Small intestine (tissue), 7 donors: ENCODE data around the gene PTPRE. TPM values are rescaled to one million over a fixed set of nuclear protein-coding genes. Genes with fewer than 3 reads are reported as not detected.

Experiments used
- DNase-seq, 2 donors: peaks; one replicate each; pipeline versions ENCODE4 v3.0.0 to v3.0.0-alpha.2; 2013
- FAIRE-seq: peaks from 2 replicates; lab custom pipeline; 2012; peaks lifted over from hg19 to GRCh38; lab: Jason Lieb, UNC
- H3K27ac ChIP-seq, 3 donors: one replicate each; pipeline ENCODE4 v1.5.1; 2013; ENCODE audit warnings: low read length in 2 of 3, mild to moderate bottlenecking in 2 of 3, control low read depth in 1 of 3, inconsistent platforms in 1 of 3, low read depth in 1 of 3, moderate library complexity in 1 of 3
- H3K27me3 ChIP-seq, 3 donors: one replicate each; pipeline ENCODE4 v1.6.1; 2013; ENCODE audit warnings: low read length in 3 of 3, inconsistent platforms in 1 of 3; ENCODE audit not compliant: control insufficient read depth in 3 of 3, insufficient read depth in 3 of 3
- H3K36me3 ChIP-seq, 3 donors: one replicate each; pipeline ENCODE4 v1.6.1; 2013; ENCODE audit warnings: low read length in 3 of 3, inconsistent platforms in 1 of 3, low read depth in 1 of 3, mild to moderate bottlenecking in 1 of 3, moderate library complexity in 1 of 3; ENCODE audit not compliant: control insufficient read depth in 3 of 3, insufficient read depth in 2 of 3
- H3K4me1 ChIP-seq, 3 donors: one replicate each; pipeline ENCODE4 v1.6.1; 2013; ENCODE audit warnings: low read length in 2 of 3, inconsistent platforms in 1 of 3, low read depth in 1 of 3, mild to moderate bottlenecking in 1 of 3, moderate library complexity in 1 of 3; ENCODE audit not compliant: control insufficient read depth in 3 of 3, insufficient read depth in 2 of 3
- H3K4me3 ChIP-seq, 3 donors: one replicate each; pipeline ENCODE4 v1.5.1; 2013; ENCODE audit warnings: low read length in 3 of 3, control low read depth in 1 of 3, inconsistent platforms in 1 of 3, low read depth in 1 of 3, mild to moderate bottlenecking in 1 of 3, moderate library complexity in 1 of 3
- H3K9me3 ChIP-seq, 2 donors: one replicate each; pipeline ENCODE4 v1.6.1; 2013; ENCODE audit warnings: low read depth in 1 of 2, low read length in 1 of 2; ENCODE audit not compliant: control insufficient read depth in 2 of 2, insufficient read depth in 1 of 2
- WGBS, 3 donors: extraction: QIAGEN DNeasy Blood & Tissue Kit; methylation state at CpG; one replicate each; pipeline ENCODE4 v1.1.7; 2013; 5-methylcytosine and 5-hydroxymethylcytosine counted together
- polyA plus RNA-seq, 4 donors: library from polyadenylated mRNA; stranded (reverse) in 3 of 4; unstranded in 1 of 4; fragments of 200-250 nt in 3 of 4; fragments of 120-200 nt in 1 of 4; gene quantifications; one replicate each; pipeline versions ENCODE4 v1.2.1 to v1.2.3, GENCODE V29; 2013
- donor health status: healthy with polysubstance abuse.
- donor health status: control.
- donor health status: control.
- donor health status: Bipolar disorder and iron deficiency.
- donor health status: healthy.

Gene PTPRE
- polyA plus RNA-seq, 4 donors, result 2.7 to 21.0 (median 6.2) TPM

GRCh38 chr10:128016423-128017060 is 109.6 kb downstream of the PTPRE start:
- H3K4me1 ChIP-seq, result peaks cover 0 to 5% (median 0%) of the 10 kb centered on the region in 3 donors
- DNase-seq, result no peak
- peaks cover 0 to 14% (median 0%) of the 10 kb centered on the region in 3 donors for H3K36me3 ChIP-seq
- no peak overlapping the region for H3K4me3 ChIP-seq
- no peaks in the 10 kb centered on the region for H3K9me3 ChIP-seq
- no peaks in the 10 kb centered on the region for H3K27me3 ChIP-seq
- no peak overlapping the region for H3K27ac ChIP-seq
- WGBS, 3 donors, result 87 to 91% (median 88%) methylated on average over 12 of the region's 12 CpGs
- FAIRE-seq, result no peak

GRCh38 chr10:128017822-128018221 is 110.9 kb downstream of the PTPRE start:
- no peak overlapping the region for H3K27ac ChIP-seq
- H3K27me3 ChIP-seq, result no peaks in the 10 kb centered on the region
- H3K36me3 ChIP-seq, result peaks cover 0 to 20% (median 0%) of the 10 kb centered on the region in 3 donors
- peaks cover 0 to 12% (median 0%) of the 10 kb centered on the region in 3 donors for H3K4me1 ChIP-seq
- DNase-seq, result no peak
- no peak for FAIRE-seq
- no peak overlapping the region for H3K4me3 ChIP-seq
- WGBS, 3 donors, result 74 to 78% (median 76%) methylated on average over 14 of the region's 14 CpGs
- no peaks in the 10 kb centered on the region for H3K9me3 ChIP-seq

GRCh38 chr10:128018236-128018635 is 111.3 kb downstream of the PTPRE start:
- Histone ChIP-seq H3K36me3 (peaks cover 0 to 20% (median 0%) of the 10 kb centered on the region in 3 donors), H3K4me3 (no peak overlapping the region), H3K27ac (no peak overlapping the region), H3K27me3 (no peaks in the 10 kb centered on the region), H3K9me3 (no peaks in the 10 kb centered on the region), H3K4me1 (peaks cover 0 to 12% (median 0%) of the 10 kb centered on the region in 3 donors)
- DNase-seq (peak in 1 of 2 donors; percentile 38), FAIRE-seq (no peak)
- WGBS, 3 donors, result 46 to 88% (median 70%) methylated on average over 13 of the region's 13 CpGs

- Histone ChIP-seq H3K27ac (no peak overlapping the region), H3K36me3 (peaks cover 0 to 20% (median 0%) of the 10 kb centered on the region in 3 donors), H3K9me3 (no peaks in the 10 kb centered on the region), H3K27me3 (no peaks in the 10 kb centered on the region), H3K4me3 (no peak overlapping the region), H3K4me1 (peaks cover 0 to 12% (median 0%) of the 10 kb centered on the region in 3 donors)
- FAIRE-seq (no peak), DNase-seq (no peak)
- WGBS, 3 donors, result 70 to 72% (median 70%) methylated on average over 2 of the region's 2 CpGs
Measured at GRCh38 chr10:128018691-128019090, 111.8 kb downstream of the PTPRE start.

DNA sequence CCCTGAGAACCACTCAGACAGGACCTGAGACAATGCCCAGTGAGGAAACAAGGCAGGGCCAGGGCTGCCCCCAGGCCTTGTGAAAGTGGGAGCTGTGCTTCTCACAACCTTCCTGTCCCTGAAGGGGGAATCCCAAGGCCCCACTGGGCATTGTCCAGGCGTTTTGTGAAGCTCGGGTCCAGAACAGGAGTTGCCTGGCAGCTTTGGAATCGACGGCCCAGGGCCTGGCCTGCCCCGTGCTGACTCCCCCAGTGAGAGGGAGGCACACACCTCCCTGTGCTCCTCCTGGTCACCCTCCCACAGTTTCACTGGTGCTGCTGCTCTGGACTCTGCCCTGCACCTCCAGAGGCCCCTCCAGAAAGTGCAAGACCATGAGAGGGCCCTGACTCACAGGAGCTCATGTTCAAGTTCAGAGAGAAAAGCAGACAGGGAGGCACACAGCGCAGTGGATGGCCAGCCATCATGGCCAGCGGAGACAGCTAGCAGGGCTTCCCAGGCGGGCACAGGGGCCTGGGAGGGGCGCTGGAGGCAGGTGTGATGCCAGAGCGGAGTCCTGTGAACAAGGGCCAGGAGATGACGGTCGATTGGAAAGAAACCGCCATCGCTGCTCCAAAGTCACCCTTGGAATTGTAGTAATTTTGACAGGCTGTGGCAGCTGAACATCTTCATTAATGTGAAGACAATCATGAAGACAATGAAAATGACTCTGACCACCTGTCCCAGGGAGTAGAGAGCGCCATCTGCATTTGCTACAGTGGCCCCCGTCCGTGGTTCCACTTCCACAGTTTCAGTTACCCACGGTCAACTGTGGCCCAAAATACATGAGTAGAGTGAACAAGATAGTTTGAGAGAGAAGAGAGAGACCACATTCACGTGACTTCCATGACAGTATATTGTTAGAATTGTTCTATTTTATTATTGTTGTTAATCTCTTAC is 115.6 kb downstream of the PTPRE start:
- H3K36me3 ChIP-seq, result peaks cover 0 to 17% (median 0%) of the 10 kb centered on the region in 3 donors
- DNase-seq (peak in 1 of 2 donors; percentile 66), FAIRE-seq (no peak)
- 86 to 94% (median 90%) methylated on average over 19 of the region's 19 CpGs for WGBS, 3 donors
- H3K9me3 ChIP-seq, result no peaks in the 10 kb centered on the region
- H3K4me3 ChIP-seq, result no peak overlapping the region
- H3K4me1 ChIP-seq, result peaks cover 0 to 12% (median 0%) of the 10 kb centered on the region in 3 donors
- no peaks in the 10 kb centered on the region for H3K27me3 ChIP-seq
- peak overlapping the region in 1 of 3 donors; percentile 7 for H3K27ac ChIP-seq

GRCh38 chr10:128024426-128024825 is 117.5 kb downstream of the PTPRE start:
- WGBS, 3 donors, result 78 to 85% (median 83%) methylated on average over 8 of the region's 8 CpGs
- H3K27ac ChIP-seq, result no peak overlapping the region

DNA sequence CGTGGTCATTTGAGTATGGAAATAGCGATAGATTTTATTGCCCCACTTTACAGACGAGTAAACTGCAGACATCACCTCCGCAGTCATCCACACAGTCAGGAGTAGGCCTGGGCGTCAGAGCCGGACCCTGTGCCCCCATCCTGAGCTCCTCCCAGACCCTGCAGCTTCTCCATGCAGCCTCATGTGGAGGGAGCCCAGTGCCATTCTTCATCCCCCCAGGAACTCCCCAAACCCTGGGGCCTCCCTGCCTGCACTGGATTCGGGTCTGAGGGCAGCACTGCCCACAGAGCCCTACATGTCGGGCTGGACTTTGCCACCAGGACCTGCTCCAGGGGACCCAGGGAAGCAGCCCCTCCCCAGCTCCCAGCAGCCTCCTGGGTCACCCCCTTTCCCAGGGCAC is 118.5 kb downstream of the PTPRE start:
- FAIRE-seq (no peak), DNase-seq (no peak)
- Histone ChIP-seq H3K9me3 (no peaks in the 10 kb centered on the region), H3K4me3 (no peak overlapping the region), H3K27me3 (no peaks in the 10 kb centered on the region), H3K36me3 (peaks cover 0 to 32% (median 0%) of the 10 kb centered on the region in 3 donors), H3K4me1 (peaks cover 0 to 6% (median 0%) of the 10 kb centered on the region in 3 donors), H3K27ac (no peak overlapping the region)
- WGBS, 3 donors, result 63 to 81% (median 75%) methylated on average over 8 of the region's 8 CpGs

More at GRCh38 chr10:128024426-128024825, 117.5 kb downstream of the PTPRE start:
- Histone ChIP-seq H3K4me3 (no peak overlapping the region), H3K4me1 (peaks cover 0 to 6% (median 0%) of the 10 kb centered on the region in 3 donors), H3K27me3 (no peaks in the 10 kb centered on the region), H3K36me3 (peaks cover 0 to 27% (median 0%) of the 10 kb centered on the region in 3 donors), H3K9me3 (no peaks in the 10 kb centered on the region)
- DNase-seq, result no peak
- no peak for FAIRE-seq

DNA sequence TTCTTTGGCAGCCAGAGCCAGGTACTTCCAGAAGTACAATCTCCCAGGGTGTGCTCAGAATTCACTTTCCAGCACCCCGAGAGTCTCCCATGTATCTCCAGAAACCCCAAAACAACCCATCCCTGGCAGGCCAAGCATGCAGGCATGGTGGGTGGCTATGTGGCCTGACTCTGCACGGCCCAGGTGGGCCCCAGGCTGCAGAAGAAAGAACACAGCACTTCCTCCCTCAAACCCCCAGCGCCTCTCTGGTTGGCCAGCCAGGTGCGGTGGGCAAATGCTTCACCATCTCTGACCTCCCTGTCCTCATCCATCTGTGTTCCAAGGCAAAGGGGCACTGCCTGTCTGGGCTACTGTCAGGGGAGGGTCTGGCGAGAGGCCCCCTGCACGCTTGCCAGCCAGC is 119.0 kb downstream of the PTPRE start:
- DNase-seq, result no peak
- Histone ChIP-seq H3K36me3 (peaks cover 0 to 32% (median 0%) of the 10 kb centered on the region in 3 donors), H3K27ac (no peak overlapping the region), H3K4me3 (no peak overlapping the region), H3K4me1 (peaks cover 0 to 6% (median 0%) of the 10 kb centered on the region in 3 donors), H3K9me3 (no peaks in the 10 kb centered on the region), H3K27me3 (no peaks in the 10 kb centered on the region)
- no peak for FAIRE-seq
- 74 to 89% (median 81%) methylated on average over 6 of the region's 6 CpGs for WGBS, 3 donors
